GM12874 (cell line): ENCODE measurements around the gene MTCL1.

Experiments
- CTCF ChIP-seq: IDR thresholded peaks from 2 replicates; pipeline ENCODE4 v1.5.1; 2011; ENCODE audit warnings: low read depth, mild to moderate bottlenecking, control low read depth, low read length, moderate library complexity; ENCODE audit not compliant: insufficient read depth

MTCL1 gene

DNA sequence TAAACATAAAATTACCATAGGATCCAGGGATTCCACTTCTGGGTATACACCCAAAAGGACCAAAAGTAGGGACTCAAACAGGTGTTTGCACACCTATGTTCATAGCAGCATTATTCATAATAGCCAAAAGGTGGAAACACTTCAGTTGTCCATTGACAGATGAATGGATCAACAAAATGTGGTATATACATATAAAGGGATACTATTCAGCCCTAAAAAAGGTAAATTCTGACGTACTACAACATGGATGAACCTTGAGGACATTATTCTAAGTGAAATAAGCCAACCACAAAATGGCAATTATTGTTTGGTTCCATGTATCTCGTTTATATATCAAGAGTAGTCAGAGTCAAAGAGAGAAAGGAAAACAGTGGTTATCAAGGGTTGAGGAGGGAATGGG lies 128.1 kb downstream of the MTCL1 start:
- no peak for TF ChIP-seq CTCF

DNA sequence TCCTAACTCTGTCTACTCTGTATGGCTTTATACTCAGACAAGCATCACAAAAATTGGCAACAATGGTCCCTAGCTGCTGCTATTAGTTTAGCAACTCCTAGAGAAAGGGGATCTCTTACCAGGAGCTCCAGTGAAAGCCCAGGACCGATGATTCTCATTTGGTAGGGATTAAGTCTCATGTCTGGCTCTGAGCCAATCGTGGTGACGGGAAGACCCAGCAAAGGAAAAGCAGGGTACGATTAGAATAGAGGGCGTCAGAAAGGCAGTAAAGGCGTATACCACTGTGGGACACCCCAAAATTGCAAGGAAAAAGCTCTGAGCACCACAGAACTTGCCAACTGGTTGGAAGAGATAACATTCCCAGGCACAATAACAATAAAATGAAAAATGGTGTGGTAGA lies 129.5 kb downstream of the MTCL1 start:
- TF ChIP-seq CTCF = no peak

GRCh38 chr18:8835521-8835953 lies 130.2 kb downstream of the MTCL1 start:
- TF ChIP-seq CTCF = no peak

DNA sequence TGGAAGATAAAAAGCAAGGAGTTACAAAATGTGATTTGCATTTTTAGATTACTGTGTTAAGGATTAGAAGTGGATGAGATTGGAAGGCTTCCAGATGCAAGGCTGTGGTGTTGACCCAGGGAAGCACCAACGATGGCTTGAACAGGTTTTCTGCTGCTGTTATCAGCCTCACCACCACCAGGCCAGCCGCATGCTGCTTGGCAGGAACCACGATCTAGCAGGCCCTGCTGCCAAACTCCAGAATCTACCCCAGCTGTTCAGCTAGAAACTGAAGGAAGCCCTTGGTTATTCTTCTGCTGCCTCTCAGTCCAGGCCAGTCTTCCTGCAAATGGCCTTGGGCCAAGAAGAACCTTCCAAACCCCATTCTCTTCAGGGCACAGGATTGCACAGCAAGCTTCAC lies 133.9 kb downstream of the MTCL1 start:
- TF ChIP-seq CTCF = no peak

DNA sequence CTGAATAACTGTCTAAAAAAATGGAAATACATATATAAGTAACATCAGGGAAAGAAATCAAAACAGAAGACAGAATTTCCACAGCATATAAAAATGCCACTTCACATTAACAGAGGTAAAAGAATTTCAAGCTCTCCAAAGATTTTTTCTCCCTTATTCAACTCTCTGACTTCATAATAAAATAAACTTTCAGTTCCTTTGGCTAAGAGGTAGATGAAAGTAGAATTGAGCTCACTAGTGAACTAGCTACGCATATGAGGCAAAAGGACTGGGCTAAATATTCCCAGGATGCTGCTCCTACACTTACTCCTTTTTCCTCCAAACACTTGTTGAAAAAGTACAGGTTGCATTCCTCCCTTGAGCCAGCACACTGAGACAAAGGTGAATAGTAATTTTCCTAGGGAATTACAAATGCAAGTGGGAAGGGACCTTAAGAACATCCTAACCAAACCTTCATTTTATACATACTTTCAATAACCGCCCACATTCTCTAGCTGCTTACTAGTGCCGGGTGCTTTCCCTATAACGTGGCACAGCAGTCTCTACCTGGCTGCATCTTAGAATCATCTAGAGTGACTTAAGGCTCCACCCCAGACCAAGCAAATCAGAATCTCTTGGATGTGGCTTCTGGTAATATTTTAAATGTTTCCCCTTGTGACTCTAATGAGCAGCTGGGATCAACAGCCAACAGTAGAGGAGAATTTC lies 136.6 kb downstream of the MTCL1 start:
- no peak for TF ChIP-seq CTCF

GRCh38 chr18:8842506-8842905 lies 137.2 kb downstream of the MTCL1 start:
- no peak for TF ChIP-seq CTCF

DNA sequence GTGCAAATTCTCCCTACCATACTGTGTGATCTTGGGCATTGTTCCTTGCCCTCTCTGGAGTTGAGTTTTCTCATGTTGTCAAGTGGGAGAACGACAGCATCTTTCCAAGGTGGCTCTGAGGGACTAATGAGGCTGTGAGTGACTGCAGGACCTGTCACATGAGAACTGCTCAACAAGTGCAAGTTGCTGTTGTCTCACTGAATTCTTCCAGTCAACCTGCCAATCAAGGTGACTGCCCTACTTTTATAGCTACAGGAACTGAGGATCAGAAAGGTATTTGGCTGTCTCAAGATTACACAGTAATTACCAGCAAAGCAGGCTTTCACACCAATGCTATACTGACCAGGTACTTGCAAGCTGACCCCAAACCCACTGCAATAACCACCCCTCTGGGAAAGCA lies 137.6 kb downstream of the MTCL1 start:
- TF ChIP-seq CTCF = no peak
